Measurements from ENCODE around the gene COL10A1. TPM values are rescaled to one million over a fixed set of nuclear protein-coding genes. Genes with fewer than 3 reads are reported as not detected.

COL10A1 gene
- total and polyA plus RNA-seq, 9 donors: 0.18 to 4.4 (median 0.70) TPM; not detected in 1

- Histone ChIP-seq H3K27ac (no peak overlapping the region), H3K36me3 (no peaks in the 10 kb centered on the region), H3K9me3 (no peaks in the 10 kb centered on the region), H3K4me3 (no peak overlapping the region), H3K27me3 (no peaks in the 10 kb centered on the region), H3K4me1 (ENCODE audit: insufficient read depth) (no peaks in the 10 kb centered on the region)
- intact Hi-C loops (cut with DNase I): no loop called here
- WGBS, 3 donors: 78 to 93% (median 89%) methylated on average over 2 of the region's 2 CpGs
- TF ChIP-seq POLR2A (IDR thresholded peaks at IDR 0.05) (no peak), EP300 (IDR thresholded peaks at IDR 0.05) (no peak), CTCF (IDR thresholded peaks at IDR 0.05) (no peak)
- no peak for DNase-seq
Measured at GRCh38 chr6:116090251-116090650, 35.7 kb downstream of the COL10A1 start.

- Histone ChIP-seq H3K27me3 (no peaks in the 10 kb centered on the region), H3K9me3 (no peaks in the 10 kb centered on the region), H3K4me3 (no peak overlapping the region), H3K36me3 (no peaks in the 10 kb centered on the region), H3K4me1 (ENCODE audit: insufficient read depth) (no peaks in the 10 kb centered on the region), H3K27ac (no peak overlapping the region)
- intact Hi-C loops (cut with DNase I): no loop called here
- TF ChIP-seq EP300 (IDR thresholded peaks at IDR 0.05) (no peak), POLR2A (IDR thresholded peaks at IDR 0.05) (no peak), CTCF (IDR thresholded peaks at IDR 0.05) (no peak)
- DNase-seq: no peak
Measured at GRCh38 chr6:116088946-116089345, 37.0 kb downstream of the COL10A1 start.

- Histone ChIP-seq H3K27ac (no peak overlapping the region), H3K36me3 (no peaks in the 10 kb centered on the region), H3K9me3 (no peaks in the 10 kb centered on the region), H3K4me1 (ENCODE audit: insufficient read depth) (no peaks in the 10 kb centered on the region), H3K4me3 (no peak overlapping the region), H3K27me3 (no peaks in the 10 kb centered on the region)
- intact Hi-C loops (cut with DNase I): no loop called here
- no peak for DNase-seq
- WGBS, 3 donors: 67 to 71% (median 70%) methylated on average over 4 of the region's 4 CpGs
- TF ChIP-seq POLR2A (IDR thresholded peaks at IDR 0.05): no peak
- TF ChIP-seq EP300 (IDR thresholded peaks at IDR 0.05): no peak
- no peak for TF ChIP-seq CTCF (IDR thresholded peaks at IDR 0.05)
Measured at GRCh38 chr6:116087437-116088027, 38.4 kb downstream of the COL10A1 start.

- Histone ChIP-seq H3K27ac (no peak overlapping the region), H3K36me3 (no peaks in the 10 kb centered on the region), H3K4me3 (no peak overlapping the region), H3K4me1 (ENCODE audit: insufficient read depth) (no peaks in the 10 kb centered on the region), H3K27me3 (no peaks in the 10 kb centered on the region), H3K9me3 (no peaks in the 10 kb centered on the region)
- whole genome bisulfite sequencing, 3 donors: 78 to 87% (median 82%) methylated on average over 2 of the region's 2 CpGs
- no peak for DNase-seq
- no peak for TF ChIP-seq POLR2A (IDR thresholded peaks at IDR 0.05)
- TF ChIP-seq EP300 (IDR thresholded peaks at IDR 0.05): no peak
- TF ChIP-seq CTCF (IDR thresholded peaks at IDR 0.05): no peak
- intact Hi-C loops (cut with DNase I): no loop called here
Measured at GRCh38 chr6:116084284-116084683, 41.6 kb downstream of the COL10A1 start.
